ENCODE data around the gene GPX4. TPM values are rescaled to one million over a fixed set of nuclear protein-coding genes. Genes with fewer than 3 reads are reported as not detected.

The GPX4 gene
- total and polyA plus RNA-seq, 2 of the 13 experiments (the other 11 are each of a cell fraction or from before 2014, with no cell fraction given): 535 to 613 TPM

GRCh38 chr19:1085676-1086442, 17.9 kb upstream of the GPX4 start (continued):
- TF ChIP-seq CSRNP1 (CRISPR knock-in tag; IDR thresholded peaks at IDR 0.05): no peak
- 0 out of 2 replicates have a peak, but pooled peaks have one; percentile 35 for TF ChIP-seq ZBTB38 (CRISPR knock-in tag; IDR thresholded peaks at IDR 0.05)
- TF ChIP-seq EZH2 (conservative IDR thresholded peaks at IDR 0.05; ENCODE audit: low read depth, low read length): no peak
- no peak for TF ChIP-seq RORA (CRISPR knock-in tag; IDR thresholded peaks at IDR 0.05)
- TF ChIP-seq KDM2A (CRISPR knock-in tag; IDR thresholded peaks at IDR 0.05; ENCODE audit: borderline replicate concordance, low read depth): 0 out of 2 replicates have a peak, but pooled peaks have one; percentile 27
- TF ChIP-seq PCBP2 (optimal IDR thresholded peaks at IDR 0.05; ENCODE audit: low read depth, low read length, poor library complexity, severe bottlenecking): no peak
- no peak for TF ChIP-seq ZNF569 (CRISPR knock-in tag; IDR thresholded peaks at IDR 0.05; ENCODE audit: borderline replicate concordance)
- TF ChIP-seq ZNF562 (CRISPR knock-in tag; IDR thresholded peaks at IDR 0.05; ENCODE audit: borderline replicate concordance): no peak
- TF ChIP-seq ZNF30 (CRISPR knock-in tag; IDR thresholded peaks at IDR 0.05): no peak
- no peak for TF ChIP-seq PPARG (CRISPR knock-in tag; conservative IDR thresholded peaks at IDR 0.05)
- peak; percentile 99 for TF ChIP-seq AGO2 (optimal IDR thresholded peaks at IDR 0.05; ENCODE audit: low read depth, low read length)
- TF ChIP-seq SMAD1 (CRISPR knock-in tag; IDR thresholded peaks at IDR 0.05; ENCODE audit: borderline replicate concordance, low read depth): no peak
- 0 out of 2 replicates have a peak, but pooled peaks have one; percentile 32 for TF ChIP-seq SRY (CRISPR knock-in tag; IDR thresholded peaks at IDR 0.05)
- TF ChIP-seq POLR2A (IDR thresholded peaks at IDR 0.05; ENCODE audit: insufficient read depth in 1 of 2, low read depth in 2 of 2, low read length in 2 of 2): peak in 1 of 2 experiments; percentile 62; a peak in 2 of 4 replicates
- no peak for TF ChIP-seq MIER2 (CRISPR knock-in tag; IDR thresholded peaks at IDR 0.05)
- TF ChIP-seq DBP (CRISPR knock-in tag; IDR thresholded peaks at IDR 0.05; ENCODE audit: not compliant biosample characterization): no peak
- no peak for TF ChIP-seq KDM6A (CRISPR knock-in tag; IDR thresholded peaks at IDR 0.05; ENCODE audit: low read depth)
